Stomach (tissue), 4 donors: ENCODE results near the gene CIROP.
A peak's percentile ranks its signal among the peaks of the same experiment; 100 is the strongest.

Experiments
- CTCF ChIP-seq, 7 experiments: fragments of 450-650 bp in 4 of 7; fragments of 200-600 bp in 3 of 7; sonication (generic) in 3 of 7; IDR thresholded peaks; one replicate each; pipeline ENCODE4 v1.5.1; 2016 to 2019; ENCODE audit warnings: antibody characterized with exemption in 7 of 7, control low read depth in 2 of 7, mild to moderate bottlenecking in 1 of 7
- EP300 ChIP-seq: sonication (generic); formaldehyde crosslinking; IDR thresholded peaks from one replicate; pipeline ENCODE4 v1.6.1; 2017; ENCODE audit warnings: antibody characterized with exemption
- POLR2A ChIP-seq, 4 donors: fragments of 450-650 bp; IDR thresholded peaks; one replicate each; pipeline ENCODE4 v1.6.1; 2016; ENCODE audit warnings: antibody characterized with exemption in 4 of 4, control low read depth in 2 of 4, mild to moderate bottlenecking in 1 of 4, moderate library complexity in 1 of 4
- POLR2AphosphoS5 ChIP-seq, 3 donors: sonication (generic); formaldehyde crosslinking; IDR thresholded peaks; one replicate each; pipeline ENCODE4 v1.6.1; 2016; ENCODE audit warnings: antibody characterized with exemption in 3 of 3

- TF ChIP-seq CTCF (IDR thresholded peaks at IDR 0.05), result no peak
- no peak for TF ChIP-seq POLR2A (IDR thresholded peaks at IDR 0.05)
- no peak for TF ChIP-seq EP300
- peak in 2 of 3 donors; percentile 27 to 77 for TF ChIP-seq POLR2AphosphoS5 (IDR thresholded peaks at IDR 0.05)
Observed at GRCh38 chr14:23078692-23079116, 26.1 kb downstream of the CIROP start.
